ENCODE data around the gene BICDL1.

GRCh38 chr12:119956047-119956446 lies 33.0 kb upstream of the BICDL1 start:
- TF ChIP-seq POLR2AphosphoS5 (IDR thresholded peaks at IDR 0.05; ENCODE audit: low read length): no peak
- no peak for TF ChIP-seq MXI1 (IDR thresholded peaks at IDR 0.05; ENCODE audit: low read depth, low read length)
